HEK293 (cell line): Measurements from ENCODE around the gene PDE6H.

Source experiments
- CTCF ChIA-PET: fragments of 350-600 bp; formaldehyde crosslinking; extraction: SDS; loops from one replicate; lab custom pipeline; 2021; ENCODE audit warnings: antibody characterized with exemption; lab: Yijun Ruan, JAX
- POLR2A ChIA-PET: fragments of 300-600 bp; formaldehyde crosslinking; extraction: SDS; loops from one replicate; lab custom pipeline; 2020; ENCODE audit warnings: antibody characterized with exemption, inconsistent platforms; lab: Yijun Ruan, JAX
- H3K27ac ChIP-seq: fragments of 200-500 bp; sonication (Bioruptor generic); 2 replicates; pipeline ENCODE4 v1.5.1; 2014; ENCODE audit warnings: low read depth, low read length, control low read depth, inconsistent platforms; ENCODE audit errors: extremely low read depth
- H3K36me3 ChIP-seq, 2 experiments: fragments of 200-500 bp in 1 of 2; sonication (Bioruptor generic) in 1 of 2; 1 replicate in 1 of 2; 2 replicates in 1 of 2; pipeline ENCODE4 v1.5.1; 2014 to 2017; ENCODE audit warnings: inconsistent platforms in 2 of 2, low read length in 2 of 2; ENCODE audit not compliant: control insufficient read depth in 2 of 2, insufficient read depth in 1 of 2
- H3K4me1 ChIP-seq: fragments of 200-500 bp; sonication (Bioruptor generic); 2 replicates; pipeline ENCODE4 v1.5.1; 2014; ENCODE audit warnings: mild to moderate bottlenecking, low read length, inconsistent platforms; ENCODE audit not compliant: control insufficient read depth, insufficient read depth
- H3K4me3 ChIP-seq: 2 replicates; pipeline ENCODE4 v1.5.1; 2011; ENCODE audit warnings: low read depth, mild to moderate bottlenecking, control low read depth, low read length, moderate library complexity
- H3K9me3 ChIP-seq: fragments of 200-500 bp; sonication (Bioruptor generic); 2 replicates; pipeline ENCODE4 v1.5.1; 2014; ENCODE audit warnings: low read depth, low read length, inconsistent platforms; ENCODE audit not compliant: control insufficient read depth, insufficient read depth
- GLI2 ChIP-seq: fragments of 450-650 bp; formaldehyde crosslinking; IDR thresholded peaks from 2 replicates; pipeline ENCODE4; 2017; ENCODE audit warnings: missing biosample characterization, missing genetic modification characterization, low read depth, borderline replicate concordance
- GLI4 ChIP-seq: fragments of 450-650 bp; formaldehyde crosslinking; IDR thresholded peaks from 2 replicates; pipeline ENCODE4 v1.5.1; 2016; ENCODE audit warnings: missing biosample characterization, missing genetic modification characterization
- KLF1 ChIP-seq: fragments of 450-650 bp; formaldehyde crosslinking; IDR thresholded peaks from 2 replicates; pipeline ENCODE4 v1.5.1; 2016; ENCODE audit warnings: missing biosample characterization, missing genetic modification characterization
- MEIS1 ChIP-seq: sonication (generic); formaldehyde crosslinking; IDR thresholded peaks from 2 replicates; pipeline ENCODE4 v1.8.1; 2022; ENCODE audit warnings: missing genetic modification reagents, mild to moderate bottlenecking, borderline replicate concordance
- TCF7L2 ChIP-seq: IDR thresholded peaks from 2 replicates; pipeline ENCODE4 v1.6.1; 2011; ENCODE audit warnings: low read depth, mild to moderate bottlenecking, inconsistent platforms, low read length, moderate library complexity, borderline replicate concordance
- ZBTB48 ChIP-seq: fragments of 450-650 bp; formaldehyde crosslinking; IDR thresholded peaks from 2 replicates; pipeline ENCODE4 v1.5.1; 2016; ENCODE audit warnings: missing biosample characterization, missing genetic modification characterization
- ZBTB8A ChIP-seq: fragments of 450-650 bp; formaldehyde crosslinking; IDR thresholded peaks from 2 replicates; pipeline ENCODE4 v1.5.1; 2016; ENCODE audit warnings: missing biosample characterization, missing genetic modification characterization
- ZFHX2 ChIP-seq: fragments of 450-650 bp; formaldehyde crosslinking; conservative IDR thresholded peaks from 2 replicates; pipeline ENCODE4 v1.5.1; 2016; ENCODE audit warnings: missing biosample characterization, missing genetic modification characterization
- ZFP41 ChIP-seq: fragments of 450-650 bp; formaldehyde crosslinking; IDR thresholded peaks from 2 replicates; pipeline ENCODE4 v1.5.1; 2016; ENCODE audit warnings: missing biosample characterization, missing genetic modification characterization, borderline replicate concordance
- ZNF10 ChIP-seq: fragments of 450-650 bp; formaldehyde crosslinking; IDR thresholded peaks from 2 replicates; pipeline ENCODE4 v1.5.1; 2017; ENCODE audit warnings: missing biosample characterization, missing genetic modification characterization
- ZNF112 ChIP-seq: fragments of 450-650 bp; formaldehyde crosslinking; IDR thresholded peaks from 2 replicates; pipeline ENCODE4 v1.5.0; 2017; ENCODE audit warnings: missing biosample characterization, missing genetic modification characterization
- ZNF155 ChIP-seq: fragments of 450-650 bp; formaldehyde crosslinking; IDR thresholded peaks from 2 replicates; pipeline ENCODE4 v1.5.1; 2016; ENCODE audit warnings: missing biosample characterization, missing genetic modification characterization
- ZNF214 ChIP-seq: fragments of 450-650 bp; formaldehyde crosslinking; IDR thresholded peaks from 2 replicates; pipeline ENCODE4 v1.5.1; 2017; ENCODE audit warnings: missing biosample characterization, mild to moderate bottlenecking, missing genetic modification characterization, borderline replicate concordance
- ZNF341 ChIP-seq: fragments of 450-650 bp; formaldehyde crosslinking; IDR thresholded peaks from 2 replicates; pipeline ENCODE4; 2016; ENCODE audit warnings: low read depth, missing biosample characterization, missing genetic modification characterization
- ZNF394 ChIP-seq: fragments of 450-650 bp; formaldehyde crosslinking; IDR thresholded peaks from 2 replicates; pipeline ENCODE4 v1.5.1; 2016; ENCODE audit warnings: missing biosample characterization, missing genetic modification characterization, mild to moderate bottlenecking, moderate library complexity, borderline replicate concordance
- ZNF518A ChIP-seq: fragments of 450-650 bp; formaldehyde crosslinking; conservative IDR thresholded peaks from 2 replicates; pipeline ENCODE4 v1.5.1; 2016; ENCODE audit warnings: low read depth, missing biosample characterization, missing genetic modification characterization
- ZNF521 ChIP-seq: fragments of 450-650 bp; formaldehyde crosslinking; IDR thresholded peaks from 2 replicates; pipeline ENCODE4 v1.5.1; 2017; ENCODE audit warnings: missing biosample characterization, mild to moderate bottlenecking, missing genetic modification characterization
- ZNF701 ChIP-seq: fragments of 450-650 bp; formaldehyde crosslinking; IDR thresholded peaks from 2 replicates; pipeline ENCODE4 v1.5.1; 2016; ENCODE audit warnings: missing biosample characterization, missing genetic modification characterization
- ZNF76 ChIP-seq: fragments of 450-650 bp; formaldehyde crosslinking; IDR thresholded peaks from 2 replicates; pipeline ENCODE4; 2016; ENCODE audit warnings: low read depth, missing biosample characterization, missing genetic modification characterization, borderline replicate concordance
- ZNF768 ChIP-seq: fragments of 450-650 bp; formaldehyde crosslinking; IDR thresholded peaks from 2 replicates; pipeline ENCODE4 v1.5.1; 2018; ENCODE audit warnings: missing biosample characterization, mild to moderate bottlenecking, missing genetic modification characterization
- ZNF776 ChIP-seq: fragments of 450-650 bp; formaldehyde crosslinking; IDR thresholded peaks from 2 replicates; pipeline ENCODE4 v1.5.0; 2017; ENCODE audit warnings: missing biosample characterization, missing genetic modification characterization, borderline replicate concordance
- TF ChIP-seq, protein P1 (sequence below): fragments of 450-650 bp; formaldehyde crosslinking; IDR thresholded peaks from 2 replicates; pipeline ENCODE4 v1.5.1; 2017; ENCODE audit warnings: missing biosample characterization, missing genetic modification characterization
- TF ChIP-seq, protein P2 (sequence below): fragments of 450-650 bp; formaldehyde crosslinking; IDR thresholded peaks from 2 replicates; pipeline ENCODE4 v1.5.1; 2016; ENCODE audit warnings: missing biosample characterization, missing genetic modification characterization
- TF ChIP-seq, protein P3 (sequence below): fragments of 450-650 bp; formaldehyde crosslinking; IDR thresholded peaks from 2 replicates; pipeline ENCODE4 v1.5.1; 2016; ENCODE audit warnings: missing biosample characterization, missing genetic modification characterization
- TF ChIP-seq, protein P4 (sequence below): fragments of 450-650 bp; formaldehyde crosslinking; IDR thresholded peaks from 2 replicates; pipeline ENCODE4 v1.5.1; 2016; ENCODE audit warnings: missing biosample characterization, missing genetic modification characterization

PDE6H gene

GRCh38 chr12:14999021-14999694, 26.3 kb downstream of the PDE6H start:
- H3K9me3 ChIP-seq = no peaks in the 10 kb centered on the region
- H3K36me3 ChIP-seq = no peaks in the 10 kb centered on the region
- ChIA-PET CTCF (interaction anchor here (1.5 kb wide), 1 partner anchor 188 kb away, joined by 4 read pairs; no protein-coding TSS in a partner anchor), POLR2A (no interaction called here)
- no peak overlapping the region for H3K27ac ChIP-seq
- no peaks in the 10 kb centered on the region for H3K4me1 ChIP-seq
- TF ChIP-seq ZNF76 (tag by site-specific recombination) (no peak), GLI4 (no peak), ZNF341 (tag by site-specific recombination) (no peak), MEIS1 (CRISPR knock-in tag) (no peak), ZNF394 (no peak), ZBTB48 (tag by site-specific recombination) (no peak), ZNF521 (no peak), ZNF10 (no peak), ZNF155 (tag by site-specific recombination) (no peak), ZNF768 (no peak), GLI2 (no peak), ZBTB8A (tag by site-specific recombination) (no peak), ZNF776 (tag by site-specific recombination) (no peak), ZFHX2 (tag by site-specific recombination) (no peak), KLF1 (tag by site-specific recombination) (no peak), ZNF214 (tag by site-specific recombination) (no peak)
- TF ChIP-seq, protein P1, sequence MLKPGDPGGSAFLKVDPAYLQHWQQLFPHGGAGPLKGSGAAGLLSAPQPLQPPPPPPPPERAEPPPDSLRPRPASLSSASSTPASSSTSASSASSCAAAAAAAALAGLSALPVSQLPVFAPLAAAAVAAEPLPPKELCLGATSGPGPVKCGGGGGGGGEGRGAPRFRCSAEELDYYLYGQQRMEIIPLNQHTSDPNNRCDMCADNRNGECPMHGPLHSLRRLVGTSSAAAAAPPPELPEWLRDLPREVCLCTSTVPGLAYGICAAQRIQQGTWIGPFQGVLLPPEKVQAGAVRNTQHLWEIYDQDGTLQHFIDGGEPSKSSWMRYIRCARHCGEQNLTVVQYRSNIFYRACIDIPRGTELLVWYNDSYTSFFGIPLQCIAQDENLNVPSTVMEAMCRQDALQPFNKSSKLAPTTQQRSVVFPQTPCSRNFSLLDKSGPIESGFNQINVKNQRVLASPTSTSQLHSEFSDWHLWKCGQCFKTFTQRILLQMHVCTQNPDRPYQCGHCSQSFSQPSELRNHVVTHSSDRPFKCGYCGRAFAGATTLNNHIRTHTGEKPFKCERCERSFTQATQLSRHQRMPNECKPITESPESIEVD (tag by site-specific recombination) = no peak
- TF ChIP-seq, protein P2, sequence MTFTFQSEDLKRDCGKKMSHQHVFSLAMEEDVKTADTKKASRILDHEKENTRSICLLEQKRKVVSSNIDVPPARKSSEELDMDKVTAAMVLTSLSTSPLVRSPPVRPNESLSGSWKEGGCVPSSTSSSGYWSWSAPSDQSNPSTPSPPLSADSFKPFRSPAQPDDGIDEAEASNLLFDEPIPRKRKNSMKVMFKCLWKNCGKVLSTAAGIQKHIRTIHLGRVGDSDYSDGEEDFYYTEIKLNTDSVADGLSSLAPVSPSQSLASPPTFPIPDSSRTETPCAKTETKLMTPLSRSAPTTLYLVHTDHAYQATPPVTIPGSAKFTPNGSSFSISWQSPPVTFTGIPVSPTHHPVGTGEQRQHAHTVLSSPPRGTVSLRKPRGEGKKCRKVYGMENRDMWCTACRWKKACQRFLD (tag by site-specific recombination) = no peak
- TF ChIP-seq, protein P3, sequence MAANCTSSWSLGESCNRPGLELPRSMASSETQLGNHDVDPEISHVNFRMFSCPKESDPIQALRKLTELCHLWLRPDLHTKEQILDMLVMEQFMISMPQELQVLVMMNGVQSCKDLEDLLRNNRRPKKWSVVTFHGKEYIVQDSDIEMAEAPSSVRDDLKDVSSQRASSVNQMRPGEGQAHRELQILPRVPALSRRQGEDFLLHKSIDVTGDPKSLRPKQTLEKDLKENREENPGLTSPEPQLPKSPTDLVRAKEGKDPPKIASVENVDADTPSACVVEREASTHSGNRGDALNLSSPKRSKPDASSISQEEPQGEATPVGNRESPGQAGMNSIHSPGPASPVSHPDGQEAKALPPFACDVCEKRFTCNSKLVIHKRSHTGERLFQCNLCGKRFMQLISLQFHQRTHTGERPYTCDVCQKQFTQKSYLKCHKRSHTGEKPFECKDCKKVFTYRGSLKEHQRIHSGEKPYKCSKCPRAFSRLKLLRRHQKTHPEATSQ = no peak
- H3K4me3 ChIP-seq = no peak overlapping the region

DNA sequence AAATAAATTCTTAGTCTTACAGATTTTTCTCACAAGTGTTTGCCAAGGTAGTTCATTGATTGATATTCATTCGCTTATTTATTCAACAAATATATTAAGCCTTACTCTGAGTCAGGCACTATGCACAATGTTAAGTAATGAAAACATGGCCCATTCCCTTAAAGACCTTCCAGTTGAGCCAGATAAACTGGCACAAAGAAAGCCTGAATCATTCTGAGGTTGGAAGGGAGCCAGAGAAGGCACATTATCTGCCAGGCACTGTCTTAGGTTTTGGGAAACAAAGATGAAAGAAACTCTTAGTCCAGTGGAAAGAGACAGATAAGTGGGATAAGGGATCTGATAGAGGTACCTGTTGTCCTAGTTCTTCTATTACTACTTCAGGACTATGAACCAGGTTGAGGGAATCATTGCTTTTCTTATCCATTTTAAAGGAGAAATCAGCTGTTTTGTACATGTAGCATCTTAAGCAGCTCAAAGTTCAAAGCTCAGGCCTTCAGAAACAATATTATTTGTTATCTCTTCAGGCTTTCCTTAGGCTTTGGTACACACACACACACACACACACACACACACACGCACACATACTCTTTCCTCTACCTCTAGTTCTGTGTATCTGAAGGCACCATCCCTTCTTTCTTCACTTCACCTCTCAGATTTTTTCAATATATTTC, 27.0 kb downstream of the PDE6H start:
- ChIA-PET POLR2A (no interaction called here), CTCF (interaction anchor here (1.2 to 1.5 kb wide), 2 partner anchors 154 to 189 kb away, joined by 4 read pairs; no protein-coding TSS in a partner anchor)
- H3K27ac ChIP-seq = no peak overlapping the region
- no peak overlapping the region for H3K4me3 ChIP-seq
- no peaks in the 10 kb centered on the region for H3K36me3 ChIP-seq
- H3K4me1 ChIP-seq = no peaks in the 10 kb centered on the region
- no peaks in the 10 kb centered on the region for H3K9me3 ChIP-seq
- TF ChIP-seq, protein P4, sequence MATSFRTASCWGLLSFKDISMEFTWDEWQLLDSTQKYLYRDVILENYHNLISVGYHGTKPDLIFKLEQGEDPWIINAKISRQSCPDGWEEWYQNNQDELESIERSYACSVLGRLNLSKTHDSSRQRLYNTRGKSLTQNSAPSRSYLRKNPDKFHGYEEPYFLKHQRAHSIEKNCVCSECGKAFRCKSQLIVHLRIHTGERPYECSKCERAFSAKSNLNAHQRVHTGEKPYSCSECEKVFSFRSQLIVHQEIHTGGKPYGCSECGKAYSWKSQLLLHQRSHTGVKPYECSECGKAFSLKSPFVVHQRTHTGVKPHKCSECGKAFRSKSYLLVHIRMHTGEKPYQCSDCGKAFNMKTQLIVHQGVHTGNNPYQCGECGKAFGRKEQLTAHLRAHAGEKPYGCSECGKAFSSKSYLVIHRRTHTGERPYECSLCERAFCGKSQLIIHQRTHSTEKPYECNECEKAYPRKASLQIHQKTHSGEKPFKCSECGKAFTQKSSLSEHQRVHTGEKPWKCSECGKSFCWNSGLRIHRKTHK (tag by site-specific recombination) = no peak
- no peak for TF ChIP-seq ZNF518A (tag by site-specific recombination)
- TF ChIP-seq ZNF701 (tag by site-specific recombination) = no peak
- TF ChIP-seq ZFP41 (tag by site-specific recombination) = no peak
- TF ChIP-seq TCF7L2 = no peak
- no peak for TF ChIP-seq ZNF112 (tag by site-specific recombination)
